ENCODE measurements around the gene FBLN1. TPM values are rescaled to one million over a fixed set of nuclear protein-coding genes. Genes with fewer than 3 reads are reported as not detected.

FBLN1 gene
- polyA plus RNA-seq, 3 donors: 0.03 to 0.17 TPM; not detected in 1

DNA sequence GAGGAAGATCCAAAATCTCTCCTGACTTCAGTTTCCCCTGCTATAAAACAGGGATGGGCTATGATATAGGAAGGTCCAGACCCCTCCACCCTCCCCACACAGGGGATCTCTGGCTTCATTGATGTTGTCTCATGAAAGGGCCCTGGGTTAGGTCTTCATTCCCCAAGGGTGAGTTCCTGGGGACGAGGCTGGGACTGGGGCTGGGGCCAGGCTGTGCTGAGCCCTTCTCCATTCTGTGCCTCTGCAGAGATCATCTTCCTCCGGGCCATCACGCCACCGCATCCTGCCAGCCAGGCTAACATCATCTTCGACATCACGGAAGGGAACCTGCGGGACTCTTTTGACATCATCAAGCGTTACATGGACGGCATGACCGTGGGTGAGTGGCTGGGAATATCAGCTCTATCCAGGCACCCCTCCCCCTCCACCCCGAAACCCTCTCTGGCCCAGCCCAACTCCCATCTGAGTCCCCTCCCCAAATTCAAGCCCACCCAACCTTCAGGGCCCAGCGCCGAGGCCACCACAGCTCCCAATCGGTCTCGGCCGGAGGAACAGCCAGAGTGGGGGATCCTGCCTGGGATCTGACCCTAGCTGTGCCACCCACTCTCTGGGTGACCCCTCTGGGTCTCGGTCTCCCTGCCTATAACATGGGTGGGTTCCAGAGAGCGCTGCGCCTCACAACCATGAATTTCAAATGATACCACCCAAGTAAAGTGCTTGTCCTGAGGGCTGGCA is 74.2 kb downstream of the FBLN1 start:
- Histone ChIP-seq H2AFZ (ENCODE audit: insufficient read depth, low read depth, low read length, poor library complexity, severe bottlenecking) (no peak overlapping the region), H3K4me3 (replicated peaks in 1 of 3; ENCODE audit: low read depth in 2 of 3, low read length in 3 of 3) (no peak overlapping the region), H4K20me1 (ENCODE audit: insufficient read depth, low read length) (no peaks in the 10 kb centered on the region), H3K79me2 (ENCODE audit: insufficient read depth, low read length) (no peaks in the 10 kb centered on the region), H3K36me3 (replicated peaks in 1 of 2; ENCODE audit: control insufficient read depth in 1 of 2, insufficient read depth in 2 of 2, low read length in 2 of 2) (no peaks in the 10 kb centered on the region), H3K27me3 (ENCODE audit: control insufficient read depth in 2 of 2, insufficient read depth in 2 of 2, low read length in 2 of 2) (peaks cover 0 to 12% of the 10 kb centered on the region in 2 donors), H3K4me2 (replicated peaks; ENCODE audit: extremely low read depth, low read length, poor library complexity, severe bottlenecking) (no peak overlapping the region), H3K9ac (ENCODE audit: insufficient read depth, low read length, poor library complexity, severe bottlenecking) (no peak overlapping the region), H3K9me3 (replicated peaks in 1 of 2; ENCODE audit: control insufficient read depth in 1 of 2, insufficient read depth in 1 of 2, low read length in 2 of 2) (peaks cover 0 to under 1% of the 10 kb centered on the region in 2 donors), H3K27ac (ENCODE audit: low read depth in 1 of 2, low read length in 2 of 2) (no peak overlapping the region), H3K4me1 (ENCODE audit: control insufficient read depth in 1 of 2, insufficient read depth in 2 of 2, low read length in 2 of 2) (peaks cover 8% of the 10 kb centered on the region in 2 donors)
- TF ChIP-seq CTCF (IDR thresholded peaks at IDR 0.05): no peak
- peaks cover 8 to 31% (median 21%) of the 10 kb centered on the region in 3 donors for H3K27me3 Mint-ChIP-seq (ENCODE audit: low read depth in 3 of 3)
- H3K4me3 Mint-ChIP-seq: no peak overlapping the region
- peaks cover 19% of the 10 kb centered on the region for H3K4me1 Mint-ChIP-seq
- no peak overlapping the region for H3K27ac Mint-ChIP-seq
- no peak for DNase-seq
- H3K36me3 Mint-ChIP-seq: no peaks in the 10 kb centered on the region
- 95% methylated on average over 16 of the region's 19 CpGs for WGBS (ENCODE audit: insufficient coverage)
- intact Hi-C loops (cut with micrococcal nuclease): loop anchor here (5.0 to 10.0 kb wide), 2 partner anchors 70 to 298 kb away; no protein-coding TSS in a partner anchor
- H3K9me3 Mint-ChIP-seq: peaks cover 0 to 5% (median 0%) of the 10 kb centered on the region in 7 donors

DNA sequence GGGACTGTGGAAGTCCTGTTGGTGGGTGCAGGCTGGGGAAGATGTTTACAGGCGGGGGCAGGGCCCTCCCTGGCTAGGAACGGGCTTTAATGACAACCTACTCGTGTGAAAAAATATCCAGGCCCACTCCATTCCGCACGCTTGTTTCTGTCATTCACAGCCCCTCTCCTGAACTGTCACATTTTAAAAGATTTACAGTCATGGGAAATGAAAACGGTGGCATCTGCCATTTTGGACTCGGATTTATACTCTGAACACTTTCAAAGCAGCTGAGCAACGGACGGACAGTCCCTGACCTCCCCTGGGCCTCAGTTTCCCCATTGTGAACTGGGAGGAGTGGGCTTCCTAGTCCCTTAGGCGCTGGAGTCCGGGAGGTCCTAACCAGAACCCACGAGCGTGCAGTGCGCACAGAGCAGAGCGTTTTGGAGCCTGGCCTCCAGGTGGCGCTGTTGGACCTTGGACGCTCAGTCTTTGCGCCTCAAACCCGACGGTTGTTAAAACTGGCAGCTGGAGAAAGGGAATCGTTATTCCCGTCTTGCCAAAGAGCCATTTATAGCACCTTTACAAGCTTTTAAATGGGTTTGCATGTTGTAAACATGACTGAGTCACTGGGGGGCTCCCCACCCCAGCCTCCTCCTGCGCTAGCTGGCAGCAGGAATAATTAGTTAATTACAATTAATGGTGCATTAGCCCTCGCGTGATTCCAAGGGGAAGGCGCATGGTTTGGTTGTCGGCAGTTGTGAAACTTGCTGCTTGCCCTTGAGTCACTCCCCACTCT is 75.3 kb downstream of the FBLN1 start:
- H3K9me3 ChIP-seq (replicated peaks in 1 of 2; ENCODE audit: control insufficient read depth in 1 of 2, insufficient read depth in 1 of 2, low read length in 2 of 2): no peaks in the 10 kb centered on the region
- WGBS (ENCODE audit: insufficient coverage): 19% methylated on average over 17 of the region's 27 CpGs
- Mint-ChIP-seq H3K27ac (peak overlapping the region in 1 of 7 donors; percentile 45), H3K4me3 (no peak overlapping the region), H3K27me3 (ENCODE audit: low read depth in 3 of 3) (peaks cover 8 to 31% (median 23%) of the 10 kb centered on the region in 3 donors), H3K9me3 (peaks cover 0 to 2% (median 0%) of the 10 kb centered on the region in 7 donors), H3K4me1 (peaks cover 20% of the 10 kb centered on the region), H3K36me3 (no peaks in the 10 kb centered on the region)
- peak overlapping the region; percentile 17 for H3K4me2 ChIP-seq (replicated peaks; ENCODE audit: extremely low read depth, low read length, poor library complexity, severe bottlenecking)
- no peak overlapping the region for H3K27ac ChIP-seq (ENCODE audit: low read depth in 1 of 2, low read length in 2 of 2)
- intact Hi-C loops (cut with micrococcal nuclease): loop anchor here (5.0 to 10.0 kb wide), 2 partner anchors 69 to 297 kb away; no protein-coding TSS in a partner anchor
- H2AFZ ChIP-seq (ENCODE audit: insufficient read depth, low read depth, low read length, poor library complexity, severe bottlenecking): no peak overlapping the region
- no peak overlapping the region for H3K9ac ChIP-seq (ENCODE audit: insufficient read depth, low read length, poor library complexity, severe bottlenecking)
- H3K36me3 ChIP-seq (replicated peaks in 1 of 2; ENCODE audit: control insufficient read depth in 1 of 2, insufficient read depth in 2 of 2, low read length in 2 of 2): no peaks in the 10 kb centered on the region
- no peaks in the 10 kb centered on the region for H4K20me1 ChIP-seq (ENCODE audit: insufficient read depth, low read length)
- peaks cover 0 to 12% of the 10 kb centered on the region in 2 donors for H3K27me3 ChIP-seq (ENCODE audit: control insufficient read depth in 2 of 2, insufficient read depth in 2 of 2, low read length in 2 of 2)
- H3K79me2 ChIP-seq (ENCODE audit: insufficient read depth, low read length): no peaks in the 10 kb centered on the region
- peak; percentile 96 for TF ChIP-seq CTCF (IDR thresholded peaks at IDR 0.05)
- peaks cover 8% of the 10 kb centered on the region in 2 donors for H3K4me1 ChIP-seq (ENCODE audit: control insufficient read depth in 1 of 2, insufficient read depth in 2 of 2, low read length in 2 of 2)
- peak; percentile 62 to 79 (median 76) for DNase-seq
- no peak overlapping the region for H3K4me3 ChIP-seq (replicated peaks in 1 of 3; ENCODE audit: low read depth in 2 of 3, low read length in 3 of 3)

All from CD14-positive monocyte (primary cell).